T47D (cell line): ENCODE measurements around the gene PHF21B.

Experiments
- DNase-seq, 2 experiments: peaks; one replicate each; pipeline versions ENCODE4 v3.0.0 to v3.0.0-alpha.2; 2011 to 2012; ENCODE audit warnings: low read depth in 1 of 2, low spot score in 1 of 2
- JUND ChIP-seq: IDR thresholded peaks from 2 replicates; pipeline ENCODE4 v1.6.1; 2012; ENCODE audit warnings: low read depth
- in situ Hi-C: cut with HindIII; loops from 2 replicates; pipeline ENCODE4 v1.10.0; 2016; ENCODE audit warnings: low sequenced_read_pairs, low pct_unique_long_range_greater_than_20kb

The PHF21B gene

DNA sequence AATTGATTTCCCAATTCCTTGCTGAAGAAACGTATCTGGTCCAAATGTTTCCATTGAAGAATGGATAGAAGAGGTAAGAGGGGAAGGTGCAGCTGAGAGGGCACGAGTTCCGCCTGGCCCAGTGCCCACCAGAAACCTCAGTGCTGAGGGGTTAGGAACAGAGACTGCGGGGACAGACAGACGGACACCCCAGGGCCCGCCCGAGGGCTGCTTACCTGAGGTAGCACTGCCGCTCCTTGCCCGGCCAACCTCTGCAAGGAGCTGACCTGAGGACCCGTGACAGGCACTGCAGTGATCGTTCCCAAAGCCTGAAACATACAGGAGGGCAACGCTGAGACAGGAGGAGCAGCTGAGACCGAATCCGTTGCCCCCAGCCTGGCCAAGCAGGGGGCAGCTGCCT is 89.6 kb downstream of the PHF21B start:
- in situ Hi-C loops: no loop called here
- no peak for TF ChIP-seq JUND
- no peak for DNase-seq

DNA sequence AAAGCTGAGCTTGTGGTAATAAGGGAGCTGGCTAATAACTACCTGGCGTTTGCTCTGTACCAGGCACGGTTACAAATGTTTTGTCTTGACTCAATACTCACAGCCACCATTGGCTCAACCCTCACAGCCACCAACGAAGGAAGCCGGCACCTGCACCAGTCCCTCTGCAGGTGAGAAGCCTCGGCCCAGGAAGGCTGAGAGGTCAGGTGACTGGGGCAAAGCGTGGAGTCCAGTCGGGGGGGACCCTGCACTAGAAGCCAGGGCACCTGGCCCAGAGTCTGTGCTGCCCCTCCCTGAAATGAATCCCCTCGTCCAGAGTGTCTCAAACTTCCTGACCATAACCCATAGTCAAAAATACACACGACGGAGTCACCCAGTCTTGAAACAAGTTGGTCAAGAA is 90.1 kb downstream of the PHF21B start:
- DNase-seq: no peak
- in situ Hi-C loops: no loop called here
- TF ChIP-seq JUND: no peak

DNA sequence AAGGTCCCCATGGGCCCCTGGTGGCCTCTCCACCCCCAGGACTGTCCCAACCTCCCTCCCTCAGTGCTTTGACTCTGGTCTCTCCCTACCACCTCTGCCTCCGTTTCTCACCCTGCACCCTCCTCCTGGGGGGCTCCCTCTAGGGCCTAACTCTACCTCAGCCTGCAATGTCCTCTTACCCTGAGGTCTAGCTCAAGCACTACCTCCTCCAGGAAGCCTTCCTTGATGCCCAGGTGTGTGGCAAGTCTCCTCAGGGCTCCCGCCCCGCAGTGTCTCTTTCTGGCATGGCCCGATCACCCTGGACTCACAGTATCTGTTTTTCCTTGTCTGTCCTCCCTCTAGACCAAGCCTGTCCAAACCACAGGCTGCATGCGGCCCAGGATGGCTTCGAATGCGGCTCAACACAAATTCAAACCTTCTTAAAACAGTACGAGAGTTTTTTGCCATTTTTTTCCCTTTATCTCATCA is 90.8 kb downstream of the PHF21B start:
- no peak for TF ChIP-seq JUND
- in situ Hi-C loops: no loop called here
- DNase-seq: no peak

- DNase-seq: no peak
- in situ Hi-C loops: no loop called here
These were observed 91.5 kb downstream of the PHF21B start for GRCh38 chr22:44918166-44918924.

DNA sequence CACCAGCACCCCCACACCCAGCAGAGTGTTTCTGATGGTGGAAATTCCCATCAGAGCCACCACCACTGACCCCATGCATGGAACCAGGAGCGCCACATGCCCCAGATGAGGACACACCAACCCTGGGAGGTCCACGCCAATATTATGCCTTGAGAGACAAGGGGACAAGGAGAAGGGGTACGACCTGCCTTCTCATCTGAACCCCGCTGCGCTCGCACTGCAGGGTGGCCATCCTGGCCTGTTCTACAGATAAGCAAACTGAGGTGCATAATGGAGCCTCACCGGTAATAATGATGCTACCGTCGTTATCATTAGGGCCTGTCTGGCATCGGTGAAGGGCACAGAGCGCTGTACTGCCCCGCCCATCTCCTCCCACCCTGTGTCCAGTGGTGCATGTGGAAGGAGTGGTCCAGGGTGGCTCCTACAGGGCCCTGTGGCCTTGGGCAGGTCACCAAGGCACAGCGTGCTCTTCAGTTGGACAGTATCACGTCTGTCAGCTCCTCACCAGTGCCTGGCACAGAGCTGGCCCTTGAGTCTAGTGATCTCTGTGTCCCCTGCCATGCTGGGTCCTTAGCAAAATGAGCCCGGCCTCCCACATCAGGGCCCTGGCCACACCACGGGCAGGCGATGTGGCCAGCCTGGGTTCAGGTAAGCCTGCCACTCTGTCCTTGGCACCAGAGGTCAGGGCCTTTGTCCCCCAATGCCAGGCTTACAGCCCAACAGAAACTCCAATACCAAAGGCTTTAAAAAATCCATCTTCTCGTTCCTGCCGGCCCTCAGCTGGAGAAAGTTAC is 92.2 kb downstream of the PHF21B start:
- in situ Hi-C loops: no loop called here
- TF ChIP-seq JUND: no peak
- DNase-seq: no peak

More at GRCh38 chr22:44918166-44918924, 91.5 kb downstream of the PHF21B start:
- TF ChIP-seq JUND: no peak

DNA sequence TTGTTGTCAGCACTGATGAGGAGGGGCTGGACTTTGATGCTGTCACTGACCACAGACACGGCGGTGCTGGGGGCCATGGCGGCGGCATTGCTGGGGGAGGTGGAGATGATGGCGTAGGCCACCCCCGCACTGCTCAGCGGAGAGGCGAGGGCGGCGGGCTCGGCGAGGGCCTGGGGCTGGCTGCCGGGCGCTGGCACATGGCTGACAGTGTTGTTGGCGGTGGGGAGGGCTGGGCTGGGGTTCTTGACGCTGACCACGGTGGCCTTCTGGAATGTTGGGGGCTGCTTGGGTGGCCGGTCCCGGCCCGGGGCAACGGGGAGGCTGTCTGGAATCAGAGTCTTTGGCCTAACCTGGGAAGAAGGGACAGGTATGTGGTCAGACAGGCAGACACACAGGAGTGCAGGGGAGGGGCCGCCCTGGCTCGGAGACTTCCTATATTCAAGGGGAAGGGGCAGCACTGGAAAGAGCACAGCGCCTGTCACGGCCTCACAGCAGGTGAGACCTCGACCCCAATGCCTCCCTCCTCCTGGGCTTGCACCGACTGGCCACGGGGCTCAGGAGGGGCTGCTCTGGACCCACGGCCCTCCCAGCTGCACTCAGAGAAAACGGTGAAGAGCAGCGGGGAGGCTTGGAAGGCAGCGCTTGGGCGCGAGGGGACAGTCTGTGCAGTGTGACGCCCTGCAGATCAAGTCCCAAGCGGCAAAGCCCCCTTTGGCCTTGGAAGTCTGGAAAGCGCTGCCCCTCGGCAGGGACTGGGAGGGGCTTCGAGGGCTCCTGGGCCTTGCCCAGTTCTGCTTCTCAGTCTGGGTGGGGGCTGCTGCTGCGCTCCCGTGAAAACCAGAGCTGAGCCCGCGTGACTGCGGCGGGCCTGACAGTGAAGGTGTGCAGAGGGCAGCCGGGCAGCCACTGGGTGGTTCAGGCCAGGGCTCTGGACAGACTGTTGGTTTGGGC is 93.2 kb downstream of the PHF21B start:
- TF ChIP-seq JUND: no peak
- DNase-seq: no peak
- in situ Hi-C loops: no loop called here

DNA sequence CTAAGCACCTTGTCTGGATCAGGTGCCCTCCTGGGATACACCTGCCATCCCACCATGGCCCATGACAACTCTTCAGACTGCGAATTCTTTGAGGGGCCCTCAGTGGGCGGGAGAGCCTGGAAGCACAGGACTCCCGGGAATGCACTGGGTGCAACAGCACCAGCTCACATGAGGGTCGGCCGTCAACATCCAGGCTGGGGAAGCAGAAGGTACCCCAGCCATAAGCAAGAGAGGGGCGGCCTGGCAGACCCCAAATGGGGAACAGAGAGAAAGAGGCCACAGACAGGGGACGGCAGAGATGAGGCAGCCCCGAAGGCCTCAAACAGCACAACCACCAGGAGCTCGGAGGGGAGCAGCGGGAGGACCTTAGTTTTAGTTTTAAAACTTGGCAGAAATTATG is 94.4 kb downstream of the PHF21B start:
- no peak for TF ChIP-seq JUND
- in situ Hi-C loops: no loop called here
- no peak for DNase-seq

DNA sequence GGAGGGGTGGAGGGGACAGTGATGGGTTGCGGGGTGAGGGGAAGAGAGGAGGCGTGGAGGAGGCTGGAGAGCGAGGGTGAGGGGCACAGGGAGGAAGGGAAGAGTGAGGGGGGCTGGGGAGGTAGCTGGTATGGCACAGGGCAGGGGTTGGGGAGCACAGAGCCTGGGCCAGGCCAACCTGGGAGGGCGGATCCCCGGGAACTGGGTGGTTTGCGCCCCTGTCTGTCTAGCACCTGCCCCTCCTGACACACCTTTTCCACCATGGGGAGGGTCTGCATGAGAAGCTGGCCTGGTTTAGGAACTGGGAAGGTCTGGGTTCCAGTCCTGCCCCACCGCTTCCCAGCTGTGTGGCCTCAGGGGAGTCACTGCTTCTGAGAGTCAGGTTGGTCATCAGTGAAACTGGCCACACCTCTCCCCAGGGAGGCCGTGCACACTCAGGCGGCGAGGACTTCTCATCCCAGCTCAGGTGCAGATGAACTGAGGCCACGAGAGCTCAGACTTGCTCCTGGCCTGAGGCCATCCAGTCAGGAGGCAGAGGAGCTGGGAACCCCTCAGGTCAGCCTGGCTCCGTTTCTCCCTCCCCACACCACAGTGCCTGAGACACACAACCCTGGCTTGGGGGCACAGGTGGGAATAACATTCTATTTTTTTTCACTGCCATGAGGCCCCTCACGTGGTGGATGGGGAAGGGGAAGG is 95.6 kb downstream of the PHF21B start:
- TF ChIP-seq JUND: no peak
- no peak for DNase-seq
- in situ Hi-C loops: no loop called here

DNA sequence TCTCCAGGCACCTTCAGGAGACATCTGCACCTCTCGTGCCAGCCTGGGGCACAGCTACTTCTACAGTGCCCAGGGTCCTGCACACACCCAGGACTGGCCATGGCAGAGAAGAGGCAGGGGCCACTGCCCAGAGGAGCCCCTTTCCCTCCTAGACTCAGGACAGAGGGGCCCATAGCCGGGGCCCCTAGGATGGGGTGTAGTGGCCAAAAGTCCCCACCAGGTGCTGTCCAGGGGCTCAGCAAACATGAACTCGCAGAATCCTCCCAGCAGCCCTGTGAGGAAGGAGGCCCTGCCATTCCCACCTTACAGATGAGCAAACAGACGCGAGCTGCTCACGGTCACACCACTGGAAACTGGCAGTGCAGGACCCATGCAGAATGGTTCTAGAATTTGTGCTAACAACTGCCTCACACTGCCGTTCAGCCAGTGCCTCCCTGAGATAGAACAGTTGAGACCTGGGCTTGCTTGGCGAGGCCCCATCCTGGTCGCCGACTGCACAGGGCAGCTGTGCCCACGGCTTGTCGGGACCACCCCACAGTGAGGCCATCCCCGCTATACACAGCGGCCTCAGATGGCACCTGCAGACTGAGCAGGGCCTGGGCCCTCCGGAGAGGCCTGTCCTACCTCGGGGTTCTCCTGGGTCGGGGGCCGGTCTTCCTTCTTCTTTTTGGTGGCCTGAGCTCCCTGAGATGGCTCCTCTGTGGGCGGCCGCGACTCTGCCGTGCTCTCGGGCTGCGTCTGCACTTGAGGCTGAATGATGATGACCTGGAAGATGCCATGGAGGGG is 96.4 kb downstream of the PHF21B start:
- in situ Hi-C loops: no loop called here
- DNase-seq: no peak
- TF ChIP-seq JUND: no peak

DNA sequence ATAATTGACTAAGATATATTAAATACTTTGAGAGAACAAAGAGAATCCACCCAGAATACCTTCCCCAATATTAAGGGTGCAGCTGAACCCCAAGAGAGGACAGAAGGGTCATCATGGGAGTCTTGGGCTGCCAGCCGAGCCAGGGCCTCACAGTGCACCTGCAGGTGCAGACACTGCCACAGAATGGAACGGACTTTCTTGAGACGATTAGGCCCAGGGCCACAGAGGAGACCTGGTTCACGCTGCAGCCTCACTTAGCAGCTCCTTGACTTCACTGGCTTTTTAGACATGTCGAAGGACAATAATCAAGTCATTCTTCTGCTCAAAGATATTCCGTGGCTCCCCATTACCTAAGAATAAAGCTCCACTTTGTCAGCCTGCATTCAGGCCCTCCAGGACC is 100.6 kb downstream of the PHF21B start:
- TF ChIP-seq JUND: no peak
- in situ Hi-C loops: no loop called here
- no peak for DNase-seq
